ENCODE data around the gene CDH13.

The CDH13 gene

DNA sequence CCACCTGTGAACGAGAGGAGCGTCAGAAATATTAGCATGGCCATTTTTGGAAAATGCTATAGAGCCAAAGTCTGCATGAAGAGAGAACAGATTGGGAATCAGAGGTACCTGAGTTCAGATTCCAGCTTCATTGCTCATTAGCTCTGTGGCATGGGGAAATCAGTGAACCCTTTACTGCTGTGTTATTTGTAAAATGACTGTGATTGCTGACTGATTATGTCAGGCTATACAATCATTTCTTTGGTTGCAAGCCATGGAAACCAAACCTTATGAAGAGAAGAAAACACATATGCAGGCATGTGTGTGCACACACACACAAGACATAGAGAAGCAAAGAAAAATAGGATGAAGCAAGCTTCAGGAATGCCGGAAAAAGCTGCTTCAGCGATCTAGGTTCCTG lies 1079.6 kb downstream of the CDH13 start:
- no peak for DNase-seq (ENCODE audit: extremely low spot score)
- TF ChIP-seq, protein P1, sequence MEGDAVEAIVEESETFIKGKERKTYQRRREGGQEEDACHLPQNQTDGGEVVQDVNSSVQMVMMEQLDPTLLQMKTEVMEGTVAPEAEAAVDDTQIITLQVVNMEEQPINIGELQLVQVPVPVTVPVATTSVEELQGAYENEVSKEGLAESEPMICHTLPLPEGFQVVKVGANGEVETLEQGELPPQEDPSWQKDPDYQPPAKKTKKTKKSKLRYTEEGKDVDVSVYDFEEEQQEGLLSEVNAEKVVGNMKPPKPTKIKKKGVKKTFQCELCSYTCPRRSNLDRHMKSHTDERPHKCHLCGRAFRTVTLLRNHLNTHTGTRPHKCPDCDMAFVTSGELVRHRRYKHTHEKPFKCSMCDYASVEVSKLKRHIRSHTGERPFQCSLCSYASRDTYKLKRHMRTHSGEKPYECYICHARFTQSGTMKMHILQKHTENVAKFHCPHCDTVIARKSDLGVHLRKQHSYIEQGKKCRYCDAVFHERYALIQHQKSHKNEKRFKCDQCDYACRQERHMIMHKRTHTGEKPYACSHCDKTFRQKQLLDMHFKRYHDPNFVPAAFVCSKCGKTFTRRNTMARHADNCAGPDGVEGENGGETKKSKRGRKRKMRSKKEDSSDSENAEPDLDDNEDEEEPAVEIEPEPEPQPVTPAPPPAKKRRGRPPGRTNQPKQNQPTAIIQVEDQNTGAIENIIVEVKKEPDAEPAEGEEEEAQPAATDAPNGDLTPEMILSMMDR (IDR thresholded peaks at IDR 0.05; ENCODE audit: control extremely low read depth, extremely low read depth, low read depth, missing control alignments), result no peak
- ChIA-PET POLR2A (no interaction called here), CTCF (no interaction called here)

DNA sequence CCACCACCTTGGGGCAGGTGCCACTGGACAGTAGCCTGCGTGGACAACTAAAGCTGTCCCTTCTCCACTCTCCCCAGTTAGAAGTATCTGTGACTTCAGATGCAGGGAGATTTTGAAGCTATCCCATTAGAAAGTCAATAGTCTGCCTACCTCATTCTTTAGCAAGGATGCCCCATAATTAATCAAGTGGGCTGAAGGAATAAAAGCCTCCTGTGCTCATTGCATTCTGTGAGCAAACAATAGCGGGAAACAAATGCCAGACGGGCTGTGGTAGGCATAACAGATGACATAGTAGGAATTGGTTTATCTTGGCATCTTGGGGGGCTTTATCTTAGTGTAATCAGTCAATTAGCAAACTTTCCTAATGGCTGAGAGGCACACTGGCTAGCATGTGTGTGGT lies 1084.3 kb downstream of the CDH13 start:
- POLR2A ChIA-PET, result no interaction called here

DNA sequence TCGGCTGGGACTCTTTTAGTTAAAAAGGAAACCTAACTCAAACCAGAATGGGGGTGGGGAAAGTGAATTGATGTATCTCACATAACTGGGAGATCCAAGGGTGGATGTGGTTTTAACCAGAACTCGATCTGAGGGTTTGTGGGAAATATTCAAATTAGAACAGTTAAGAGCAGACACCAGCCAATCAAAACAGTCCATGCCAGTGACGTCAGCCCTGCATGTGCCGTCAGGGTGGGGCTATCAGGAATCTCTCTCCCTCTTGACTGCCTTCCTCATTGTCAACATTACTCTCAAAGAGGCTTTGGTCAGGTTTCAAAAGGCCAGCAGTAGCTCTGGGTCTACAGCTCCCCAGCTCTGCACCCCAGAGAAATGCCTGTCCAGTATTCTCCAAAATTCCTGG lies 1086.8 kb downstream of the CDH13 start:
- POLR2A ChIA-PET, result no interaction called here
- CTCF ChIA-PET, result no interaction called here
- TF ChIP-seq, protein P1 (IDR thresholded peaks at IDR 0.05; ENCODE audit: control extremely low read depth, extremely low read depth, low read depth, missing control alignments), result no peak
- no peak for DNase-seq (ENCODE audit: extremely low spot score)

More for the DNA sequence above, 1084.3 kb downstream of the CDH13 start:
- CTCF ChIA-PET, result no interaction called here
- no peak for DNase-seq (ENCODE audit: extremely low spot score)
- TF ChIP-seq, protein P1 (IDR thresholded peaks at IDR 0.05; ENCODE audit: control extremely low read depth, extremely low read depth, low read depth, missing control alignments), result no peak

DNA sequence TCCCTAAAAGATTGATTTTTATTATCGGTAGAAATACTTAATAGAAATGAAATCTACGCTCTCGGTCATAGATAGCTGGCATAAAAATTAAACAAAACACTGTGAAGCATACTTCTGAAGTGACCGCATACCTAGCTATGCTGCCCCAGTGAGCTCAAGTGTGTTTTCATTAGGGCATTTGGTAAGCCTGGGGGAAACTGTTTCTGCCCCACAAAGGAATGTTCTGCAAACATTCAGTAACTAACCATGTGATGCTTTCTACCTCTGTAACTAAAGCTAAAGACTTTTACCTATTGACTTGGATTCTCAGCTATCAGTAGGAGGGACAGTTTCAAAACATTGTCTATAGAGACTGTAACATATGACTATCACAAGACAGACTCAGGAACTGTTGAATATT lies 1087.5 kb downstream of the CDH13 start:
- DNase-seq (ENCODE audit: extremely low spot score), result no peak
- POLR2A ChIA-PET, result no interaction called here
- CTCF ChIA-PET, result no interaction called here
- TF ChIP-seq, protein P1 (IDR thresholded peaks at IDR 0.05; ENCODE audit: control extremely low read depth, extremely low read depth, low read depth, missing control alignments), result no peak

DNA sequence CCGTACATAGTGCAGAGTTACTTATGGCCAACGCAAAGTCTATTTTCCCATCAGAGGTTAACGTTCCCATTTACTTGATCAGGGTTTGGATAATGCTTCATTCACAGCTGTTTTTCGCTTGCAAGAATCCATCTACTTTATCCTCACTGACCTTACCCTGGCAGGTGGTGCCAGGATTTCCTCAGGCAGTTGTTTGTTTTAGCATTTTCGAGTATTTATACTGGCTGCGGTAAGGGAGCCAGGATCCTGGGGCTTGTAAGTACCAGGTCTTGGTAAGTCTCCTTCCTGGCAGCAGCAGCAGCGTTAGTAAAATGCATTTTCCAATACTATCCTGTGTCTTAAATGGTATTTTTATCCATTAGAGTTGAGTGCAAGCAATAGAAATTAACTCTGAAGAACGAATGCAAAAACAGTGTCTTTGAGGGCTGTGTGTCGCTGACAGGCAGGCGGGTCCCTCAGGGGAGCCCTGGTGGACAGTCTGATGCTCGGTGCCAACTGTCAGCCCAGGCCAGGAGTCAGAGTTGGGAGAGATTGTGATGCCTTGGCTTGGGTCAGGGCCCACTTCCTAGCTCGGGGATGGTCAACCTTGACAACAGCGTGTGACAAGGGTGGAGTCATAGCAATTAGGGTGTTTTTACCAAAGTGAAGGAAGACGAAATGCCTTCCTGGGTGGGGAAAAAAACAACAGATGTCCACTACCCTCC lies 1088.6 kb downstream of the CDH13 start:
- ChIA-PET POLR2A (no interaction called here), CTCF (no interaction called here)
- DNase-seq (ENCODE audit: extremely low spot score), result no peak
- TF ChIP-seq, protein P1 (IDR thresholded peaks at IDR 0.05; ENCODE audit: control extremely low read depth, extremely low read depth, low read depth, missing control alignments), result no peak

DNA sequence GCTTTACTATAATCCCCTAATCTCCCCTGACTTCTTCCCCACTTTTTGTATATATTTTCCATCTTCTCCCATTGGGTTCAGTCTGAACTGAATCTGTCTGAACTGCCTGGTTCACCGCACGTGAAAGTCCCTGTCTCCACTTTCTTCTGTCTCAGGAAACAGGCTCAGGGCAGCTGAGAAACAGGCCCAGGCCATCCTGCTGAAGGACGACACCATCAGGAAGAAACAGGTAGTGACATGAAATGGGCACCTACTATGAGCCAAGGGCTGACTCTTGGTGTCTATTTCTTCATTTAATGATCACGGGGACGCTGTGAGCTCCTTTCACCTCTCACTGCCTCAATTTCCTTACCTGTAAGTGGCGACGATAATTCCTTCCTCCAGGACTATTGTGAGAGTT lies 1090.5 kb downstream of the CDH13 start:
- POLR2A ChIA-PET, result no interaction called here
- CTCF ChIA-PET, result no interaction called here
- DNase-seq (ENCODE audit: extremely low spot score), result no peak
- TF ChIP-seq, protein P1 (IDR thresholded peaks at IDR 0.05; ENCODE audit: control extremely low read depth, extremely low read depth, low read depth, missing control alignments), result no peak

Data from GM10248 (cell line).